ENCODE results near the gene MYMX.

The MYMX gene

GRCh38 chr6:44188819-44189218 lies 27.9 kb upstream of the MYMX start:
- Histone ChIP-seq H4K20me1 (ENCODE audit: control insufficient read depth, insufficient read depth, low read depth, low read length) (no peaks in the 10 kb centered on the region), H3F3A (ENCODE audit: control insufficient read depth, insufficient read depth) (no peaks in the 10 kb centered on the region; the same call in 1 of the 2 replicates), H3K36me3 (ENCODE audit: control insufficient read depth, low read length) (no peaks in the 10 kb centered on the region), H3K4me1 (ENCODE audit: control insufficient read depth, low read length) (peaks cover 32% of the 10 kb centered on the region), H3K9me2 (replicated peaks; ENCODE audit: control insufficient read depth, low read length) (no peaks in the 10 kb centered on the region), H3K27ac (ENCODE audit: low read depth, low read length) (no peak overlapping the region), H3K27me3 (ENCODE audit: control insufficient read depth, low read length) (peaks cover 13% of the 10 kb centered on the region), H3K9me3 (ENCODE audit: control insufficient read depth, insufficient read depth, low read length) (no peaks in the 10 kb centered on the region), H3K4me3 (ENCODE audit: low read length) (no peak overlapping the region), H3K4me2 (ENCODE audit: low read length) (no peak overlapping the region), H3K79me2 (ENCODE audit: control insufficient read depth, low read length) (no peaks in the 10 kb centered on the region)
- TF ChIP-seq CTCF (IDR thresholded peaks at IDR 0.05; ENCODE audit: low read depth, low read length, poor library complexity, severe bottlenecking) (no peak), EZH2phosphoT487 (IDR thresholded peaks at IDR 0.05; ENCODE audit: borderline replicate concordance, low read length) (no peak)

GRCh38 chr6:44189257-44189656 lies 27.5 kb upstream of the MYMX start:
- Histone ChIP-seq H3K9me2 (replicated peaks; ENCODE audit: control insufficient read depth, low read length) (no peaks in the 10 kb centered on the region), H4K20me1 (ENCODE audit: control insufficient read depth, insufficient read depth, low read depth, low read length) (no peaks in the 10 kb centered on the region), H3K79me2 (ENCODE audit: control insufficient read depth, low read length) (no peaks in the 10 kb centered on the region), H3K27me3 (ENCODE audit: control insufficient read depth, low read length) (peaks cover 13% of the 10 kb centered on the region), H3K4me2 (ENCODE audit: low read length) (no peak overlapping the region), H3K4me1 (ENCODE audit: control insufficient read depth, low read length) (peaks cover 32% of the 10 kb centered on the region), H3F3A (ENCODE audit: control insufficient read depth, insufficient read depth) (no peaks in the 10 kb centered on the region; the same call in 1 of the 2 replicates), H3K9me3 (ENCODE audit: control insufficient read depth, insufficient read depth, low read length) (no peaks in the 10 kb centered on the region), H3K27ac (ENCODE audit: low read depth, low read length) (no peak overlapping the region), H3K4me3 (ENCODE audit: low read length) (no peak overlapping the region), H3K36me3 (ENCODE audit: control insufficient read depth, low read length) (no peaks in the 10 kb centered on the region)
- TF ChIP-seq CTCF (IDR thresholded peaks at IDR 0.05; ENCODE audit: low read depth, low read length, poor library complexity, severe bottlenecking): no peak
- no peak for TF ChIP-seq EZH2phosphoT487 (IDR thresholded peaks at IDR 0.05; ENCODE audit: borderline replicate concordance, low read length)

GRCh38 chr6:44190715-44191114 lies 26.0 kb upstream of the MYMX start:
- H3K79me2 ChIP-seq (ENCODE audit: control insufficient read depth, low read length): no peaks in the 10 kb centered on the region
- H3K4me1 ChIP-seq (ENCODE audit: control insufficient read depth, low read length): peaks cover 32% of the 10 kb centered on the region
- H3K9me3 ChIP-seq (ENCODE audit: control insufficient read depth, insufficient read depth, low read length): no peaks in the 10 kb centered on the region
- H4K20me1 ChIP-seq (ENCODE audit: control insufficient read depth, insufficient read depth, low read depth, low read length): no peaks in the 10 kb centered on the region
- H3K9me2 ChIP-seq (replicated peaks; ENCODE audit: control insufficient read depth, low read length): no peaks in the 10 kb centered on the region
- H3K36me3 ChIP-seq (ENCODE audit: control insufficient read depth, low read length): no peaks in the 10 kb centered on the region
- H3K4me2 ChIP-seq (ENCODE audit: low read length): peak overlapping the region; percentile 42; the same call in 1 of the 2 replicates
- H3F3A ChIP-seq (ENCODE audit: control insufficient read depth, insufficient read depth): no peaks in the 10 kb centered on the region; the same call in 1 of the 2 replicates
- H3K4me3 ChIP-seq (ENCODE audit: low read length): no peak overlapping the region
- TF ChIP-seq EZH2phosphoT487 (IDR thresholded peaks at IDR 0.05; ENCODE audit: borderline replicate concordance, low read length): no peak
- TF ChIP-seq CTCF (IDR thresholded peaks at IDR 0.05; ENCODE audit: low read depth, low read length, poor library complexity, severe bottlenecking): no peak
- H3K27ac ChIP-seq (ENCODE audit: low read depth, low read length): no peak overlapping the region
- peaks cover 13% of the 10 kb centered on the region for H3K27me3 ChIP-seq (ENCODE audit: control insufficient read depth, low read length)

Measured in DOHH2 (cell line).